HG02571 (cell line): ENCODE measurements around the gene FBXO28.

ENCODE experiments used
- ATAC-seq: cut with Tn5 transposase; IDR thresholded peaks from one replicate; pipeline ENCODE4 v1.9.1; 2021; ENCODE audit warnings: mild to moderate bottlenecking, moderate library complexity; ENCODE audit not compliant: unreplicated experiment

FBXO28 gene

DNA sequence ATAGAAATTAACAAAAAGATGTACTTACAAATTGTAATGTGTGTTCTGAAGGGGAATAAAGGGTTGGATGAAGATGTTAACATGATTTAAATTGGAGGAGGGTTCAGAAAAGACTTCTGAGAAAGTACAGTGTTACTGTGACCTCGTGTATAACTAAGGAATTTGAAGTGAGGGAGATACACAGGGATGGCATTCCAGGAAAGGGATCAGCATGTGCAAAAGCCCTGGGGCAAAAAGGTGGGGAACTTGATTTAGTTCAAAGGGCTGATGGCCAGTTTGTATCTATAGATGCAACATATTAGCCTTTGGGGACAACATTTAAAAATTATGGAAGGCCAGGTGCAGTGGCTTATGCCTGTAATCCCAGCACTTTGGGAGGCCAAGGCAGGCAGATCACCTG lies 35.8 kb downstream of the FBXO28 start:
- no peak for ATAC-seq

- no peak for ATAC-seq
Measured at GRCh38 chr1:224151117-224151516, 37.2 kb downstream of the FBXO28 start.

DNA sequence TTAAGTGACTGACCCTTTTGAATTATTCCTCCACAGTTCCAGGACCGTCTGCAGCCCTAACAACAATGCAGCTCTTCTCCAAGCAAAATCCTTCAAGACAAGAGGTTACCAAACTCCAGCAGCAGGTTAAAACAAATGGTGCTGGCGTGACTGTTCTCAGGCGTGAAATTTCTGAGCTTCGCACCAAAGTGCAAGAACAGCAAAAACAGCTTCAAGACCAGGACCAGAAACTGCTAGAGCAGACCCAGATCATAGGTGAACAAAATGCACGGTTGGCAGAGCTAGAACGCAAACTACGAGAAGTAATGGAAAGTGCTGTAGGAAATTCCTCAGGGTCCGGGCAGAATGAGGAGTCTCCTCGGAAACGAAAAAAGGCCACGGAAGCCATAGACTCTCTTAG lies 43.4 kb downstream of the FBXO28 start:
- ATAC-seq, result no peak

- no peak for ATAC-seq
Measured at GRCh38 chr1:224159541-224159940, 45.6 kb downstream of the FBXO28 start.

DNA sequence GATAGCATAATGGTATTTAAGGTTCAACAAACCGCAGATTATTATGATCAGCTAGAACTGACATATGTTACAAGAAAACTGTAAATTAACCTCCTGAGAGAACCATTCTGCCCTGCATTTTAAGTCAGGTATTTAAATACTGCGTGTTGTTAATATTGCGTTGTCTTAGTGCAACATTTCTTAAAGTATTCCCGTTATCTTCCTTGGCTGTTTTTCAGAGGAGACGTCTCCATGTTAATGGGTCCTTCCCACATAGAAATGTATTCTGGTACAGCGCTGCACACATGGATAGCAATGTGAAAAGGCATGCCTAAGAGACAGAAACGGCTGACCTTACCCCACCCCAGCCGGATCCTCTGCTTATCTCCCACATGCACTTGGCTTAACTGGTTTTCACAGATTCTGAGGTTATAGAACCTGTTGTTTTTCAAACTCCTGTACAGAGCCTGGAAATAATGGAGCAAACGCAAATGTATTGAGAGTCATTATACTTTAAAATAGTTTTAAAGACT lies 46.3 kb downstream of the FBXO28 start:
- no peak for ATAC-seq

DNA sequence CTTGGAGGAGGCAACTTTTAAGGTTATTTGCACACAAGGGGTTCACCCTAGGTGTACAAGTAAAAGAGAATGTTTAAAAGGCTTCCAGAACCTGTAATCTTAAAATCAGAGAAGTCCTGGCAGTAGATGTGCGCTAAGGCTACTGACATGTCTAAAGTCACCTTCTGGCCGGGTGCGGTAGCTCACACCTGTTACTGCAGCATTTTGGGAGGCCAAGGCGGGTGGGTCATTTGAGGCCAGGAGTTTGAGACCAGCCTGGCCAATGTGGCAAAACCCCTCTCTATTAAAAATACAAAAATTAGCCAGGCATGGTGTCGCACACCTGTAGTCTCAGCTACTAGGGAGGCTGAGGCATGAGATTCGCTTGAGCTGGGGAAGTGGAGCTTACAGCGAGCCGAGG lies 48.9 kb downstream of the FBXO28 start:
- no peak for ATAC-seq

GRCh38 chr1:224163311-224163710 lies 49.4 kb downstream of the FBXO28 start:
- ATAC-seq, result no peak

- ATAC-seq, result peak; percentile 73
Measured at GRCh38 chr1:224168859-224169380, 55.0 kb downstream of the FBXO28 start.

GRCh38 chr1:224169718-224170270 lies 55.9 kb downstream of the FBXO28 start:
- ATAC-seq, result no peak

GRCh38 chr1:224170343-224170742 lies 56.4 kb downstream of the FBXO28 start:
- no peak for ATAC-seq

GRCh38 chr1:224170748-224171478 lies 57.0 kb downstream of the FBXO28 start:
- ATAC-seq, result no peak

GRCh38 chr1:224172229-224172628 lies 58.3 kb downstream of the FBXO28 start:
- no peak for ATAC-seq

- no peak for ATAC-seq
Measured at GRCh38 chr1:224173523-224173922, 59.6 kb downstream of the FBXO28 start.

DNA sequence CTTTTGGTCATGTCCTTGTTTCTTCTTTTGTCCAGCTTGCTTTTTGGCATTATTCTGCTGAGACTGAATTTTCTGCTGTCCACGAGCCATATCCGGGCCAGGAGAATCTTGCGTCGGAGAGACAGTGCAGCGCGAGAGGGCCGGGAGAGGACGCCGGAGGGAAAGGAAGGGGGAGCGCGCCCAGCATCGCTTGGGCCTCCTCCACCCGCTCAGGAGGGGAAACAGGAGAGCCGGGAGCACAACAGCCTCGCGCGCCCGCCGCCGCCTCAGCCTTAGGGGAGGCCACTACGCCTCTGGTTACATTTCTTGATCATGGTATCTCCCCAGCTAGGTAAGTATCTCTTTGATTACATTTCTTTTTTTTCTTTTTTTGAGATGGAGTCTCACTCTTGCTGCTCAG lies 61.7 kb downstream of the FBXO28 start:
- ATAC-seq, result no peak

DNA sequence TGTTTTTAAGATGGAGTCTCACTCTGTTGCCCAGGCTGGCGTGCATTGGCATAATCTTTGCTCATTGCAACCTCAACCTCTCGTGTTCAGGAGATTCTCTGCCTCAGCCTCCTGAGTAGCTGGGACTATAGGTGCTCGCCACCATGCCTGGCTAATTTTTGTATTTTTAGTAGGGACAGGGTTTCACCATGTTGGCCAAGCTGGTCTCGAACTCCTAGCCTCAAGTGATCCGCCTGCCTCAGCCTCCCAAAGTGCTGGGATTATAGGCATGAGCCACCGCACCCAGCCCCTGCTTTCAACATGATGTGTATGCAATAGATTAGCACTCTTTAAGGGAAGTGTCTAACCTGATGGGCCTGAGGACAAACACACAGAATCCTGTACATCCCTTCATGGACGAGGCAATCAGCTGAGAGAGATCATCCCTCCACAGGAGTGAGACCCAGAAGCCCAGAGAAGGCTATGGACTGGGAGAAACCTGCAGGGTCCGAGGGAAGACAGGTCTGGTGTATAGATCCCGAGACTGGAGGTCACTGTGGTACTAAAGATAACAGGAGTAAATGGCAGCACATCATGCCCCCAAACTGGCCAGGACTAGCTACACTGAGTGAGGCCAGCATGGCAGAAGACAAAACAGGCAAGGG lies 63.6 kb downstream of the FBXO28 start:
- ATAC-seq, result no peak

DNA sequence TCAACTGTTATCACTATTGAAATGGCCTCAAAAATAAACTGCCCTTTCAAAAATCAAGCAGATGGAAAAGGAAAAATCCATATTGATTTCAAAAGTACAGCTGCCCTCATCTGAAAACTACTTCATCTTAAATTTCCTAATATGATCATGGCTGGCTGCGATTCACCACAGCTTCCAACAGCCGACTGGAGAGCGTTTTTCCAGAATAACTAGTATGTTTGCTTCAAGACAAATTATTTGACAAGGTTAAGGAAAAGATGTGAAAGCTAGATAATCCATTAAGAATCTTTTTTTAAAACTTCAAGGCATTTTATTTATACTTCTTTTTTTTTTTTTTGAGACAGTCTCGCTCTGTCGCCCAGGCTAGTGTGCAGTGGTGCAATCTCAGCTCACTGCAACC lies 65.0 kb downstream of the FBXO28 start:
- no peak for ATAC-seq

DNA sequence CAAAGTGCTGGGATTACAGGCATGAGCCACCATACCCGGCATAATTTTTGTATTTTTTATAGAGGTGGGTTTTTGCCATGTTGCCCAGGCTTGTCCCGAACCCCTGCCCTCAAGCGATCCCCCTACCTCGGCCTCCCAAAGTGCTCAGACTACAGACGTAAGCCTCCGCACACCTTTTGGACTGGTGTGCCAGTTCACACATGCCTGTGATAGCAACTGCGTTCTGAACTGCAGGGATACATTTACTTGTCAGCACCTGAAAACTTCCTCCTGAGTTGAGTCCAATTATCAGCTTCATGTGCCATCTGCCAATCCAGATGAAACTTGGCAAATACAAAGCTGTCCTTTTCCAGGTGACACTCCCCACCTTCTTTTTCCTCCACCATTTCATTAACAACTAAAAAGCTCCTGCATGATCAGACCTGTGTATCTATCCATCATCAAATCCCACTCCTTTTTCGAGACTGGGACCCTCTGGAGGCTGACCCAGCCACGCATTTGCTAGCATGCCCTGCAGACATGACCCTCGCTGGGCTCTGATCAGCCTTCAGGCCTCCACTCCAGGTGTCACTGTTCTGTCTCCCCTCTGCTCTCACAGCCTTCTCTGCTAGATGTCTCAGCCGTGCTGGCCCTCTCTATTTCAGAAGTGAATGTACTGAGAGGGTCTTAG lies 67.0 kb downstream of the FBXO28 start:
- ATAC-seq, result no peak

- no peak for ATAC-seq
Measured at GRCh38 chr1:224181453-224181810, 67.5 kb downstream of the FBXO28 start.

DNA sequence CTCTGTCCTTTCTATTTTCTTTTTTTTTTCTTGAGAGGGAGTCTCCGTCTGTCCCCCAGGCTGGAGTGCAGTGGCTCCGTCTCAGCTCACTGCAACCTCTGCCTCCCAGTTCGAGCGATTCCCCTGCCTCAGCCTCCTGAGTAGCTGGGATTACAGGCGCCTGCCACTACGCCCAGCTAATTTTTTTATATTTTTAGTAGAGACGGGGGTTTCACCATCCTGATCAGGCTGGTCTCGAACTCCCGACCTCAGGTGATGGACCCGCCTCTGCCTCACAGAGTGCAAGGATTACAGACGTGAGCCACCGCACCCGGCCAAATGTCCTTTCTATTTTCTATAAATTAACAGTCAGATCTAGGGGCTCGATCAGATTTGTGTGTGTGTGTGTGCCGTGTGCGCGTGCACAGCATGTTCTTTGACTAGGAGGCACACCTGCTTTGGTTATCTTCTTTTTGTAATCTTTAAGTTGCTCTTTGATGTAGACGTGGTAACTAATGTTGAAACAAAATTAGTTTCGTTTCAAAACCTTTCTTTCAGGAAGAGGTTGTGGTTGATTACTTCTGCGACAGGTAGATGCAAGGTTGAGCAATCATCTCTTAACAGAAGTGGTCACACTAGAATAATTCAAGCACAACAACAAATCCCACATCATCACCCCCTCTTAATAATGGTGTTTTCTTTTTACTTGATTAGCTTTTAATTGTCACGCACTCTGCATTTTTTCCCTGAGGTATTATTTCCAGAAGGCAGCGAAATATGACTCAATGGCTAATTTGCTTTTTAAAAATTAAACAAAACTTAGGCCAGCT lies 68.3 kb downstream of the FBXO28 start:
- peak; percentile 23 for ATAC-seq

- peak; percentile 73 for ATAC-seq
Measured at GRCh38 chr1:224182866-224183590, 69.1 kb downstream of the FBXO28 start, which contains the start of gene DEGS1. Gene DEGS1, plus strand, starts transcription at chr1:224183240. Its CDS starts 97 bp downstream, at chr1:224183337.
